Erythroblast (primary cell): ENCODE data around the gene GRAPL.
"Not testable (repeated sequence)": the region's sequence is repeated elsewhere in the genome, so short reads cannot be mapped to it uniquely, and the experiment has no call there.

Experiments used
- GATA1 ChIP-seq: IDR thresholded peaks from 2 replicates; pipeline ENCODE4 v1.6.1; 2011; ENCODE audit warnings: low read depth, mild to moderate bottlenecking, control low read depth, low read length, moderate library complexity
- POLR2A ChIP-seq: IDR thresholded peaks from 2 replicates; pipeline ENCODE4 v1.6.1; 2011; ENCODE audit warnings: mild to moderate bottlenecking, low read length

GRCh38 chr17:19202448-19202847, 75.1 kb downstream of the GRAPL start:
- TF ChIP-seq POLR2A, GATA1: not testable (repeated sequence)
